ENCODE measurements around the gene SLC22A25. TPM values are rescaled to one million over a fixed set of nuclear protein-coding genes. Genes with fewer than 3 reads are reported as not detected.

Gene SLC22A25
- total and polyA plus RNA-seq, 9 of the 15 experiments (the other 6 are each of a cell fraction or from before 2014, with no cell fraction given), result not detected

- TF ChIP-seq REST (IDR thresholded peaks at IDR 0.05; ENCODE audit: borderline replicate concordance) (peak; percentile 33; the same call in 1 of the 2 replicates), REST (CRISPR knock-in tag; IDR thresholded peaks at IDR 0.05; ENCODE audit: low read depth) (no peak)
- TF ChIP-seq, protein P1, sequence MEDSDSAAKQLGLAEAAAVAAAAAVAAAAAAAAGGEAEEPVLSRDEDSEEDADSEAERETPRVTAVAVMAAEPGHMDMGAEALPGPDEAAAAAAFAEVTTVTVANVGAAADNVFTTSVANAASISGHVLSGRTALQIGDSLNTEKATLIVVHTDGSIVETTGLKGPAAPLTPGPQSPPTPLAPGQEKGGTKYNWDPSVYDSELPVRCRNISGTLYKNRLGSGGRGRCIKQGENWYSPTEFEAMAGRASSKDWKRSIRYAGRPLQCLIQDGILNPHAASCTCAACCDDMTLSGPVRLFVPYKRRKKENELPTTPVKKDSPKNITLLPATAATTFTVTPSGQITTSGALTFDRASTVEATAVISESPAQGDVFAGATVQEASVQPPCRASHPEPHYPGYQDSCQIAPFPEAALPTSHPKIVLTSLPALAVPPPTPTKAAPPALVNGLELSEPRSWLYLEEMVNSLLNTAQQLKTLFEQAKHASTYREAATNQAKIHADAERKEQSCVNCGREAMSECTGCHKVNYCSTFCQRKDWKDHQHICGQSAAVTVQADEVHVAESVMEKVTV (CRISPR knock-in tag; IDR thresholded peaks at IDR 0.05), result peak; percentile 36; the same call in 1 of the 2 replicates
Observed at GRCh38 chr11:63212742-63213141, 30.7 kb downstream of the SLC22A25 start (continued).

Measured in K562 (cell line).